HEK293 (cell line): Measurements from ENCODE around the gene GALC.

Experiments
- CTCF ChIA-PET: fragments of 350-600 bp; formaldehyde crosslinking; extraction: SDS; loops from one replicate; lab custom pipeline; 2021; ENCODE audit warnings: antibody characterized with exemption; lab: Yijun Ruan, JAX
- POLR2A ChIA-PET: fragments of 300-600 bp; formaldehyde crosslinking; extraction: SDS; loops from one replicate; lab custom pipeline; 2020; ENCODE audit warnings: antibody characterized with exemption, inconsistent platforms; lab: Yijun Ruan, JAX
- H3K27ac ChIP-seq: fragments of 200-500 bp; sonication (Bioruptor generic); 2 replicates; pipeline ENCODE4 v1.5.1; 2014; ENCODE audit warnings: low read depth, low read length, control low read depth, inconsistent platforms; ENCODE audit errors: extremely low read depth
- H3K36me3 ChIP-seq, 2 experiments: fragments of 200-500 bp in 1 of 2; sonication (Bioruptor generic) in 1 of 2; 1 replicate in 1 of 2; 2 replicates in 1 of 2; pipeline ENCODE4 v1.5.1; 2014 to 2017; ENCODE audit warnings: inconsistent platforms in 2 of 2, low read length in 2 of 2; ENCODE audit not compliant: control insufficient read depth in 2 of 2, insufficient read depth in 1 of 2
- H3K4me1 ChIP-seq: fragments of 200-500 bp; sonication (Bioruptor generic); 2 replicates; pipeline ENCODE4 v1.5.1; 2014; ENCODE audit warnings: mild to moderate bottlenecking, low read length, inconsistent platforms; ENCODE audit not compliant: control insufficient read depth, insufficient read depth
- H3K4me3 ChIP-seq: 2 replicates; pipeline ENCODE4 v1.5.1; 2011; ENCODE audit warnings: low read depth, mild to moderate bottlenecking, control low read depth, low read length, moderate library complexity
- H3K9me3 ChIP-seq: fragments of 200-500 bp; sonication (Bioruptor generic); 2 replicates; pipeline ENCODE4 v1.5.1; 2014; ENCODE audit warnings: low read depth, low read length, inconsistent platforms; ENCODE audit not compliant: control insufficient read depth, insufficient read depth
- BCL11B ChIP-seq: fragments of 450-650 bp; formaldehyde crosslinking; IDR thresholded peaks from 2 replicates; pipeline ENCODE4 v1.5.1; 2016; ENCODE audit warnings: low read depth, missing biosample characterization, missing genetic modification characterization
- ELK4 ChIP-seq: IDR thresholded peaks from 2 replicates; pipeline ENCODE4 v1.6.1; 2011; ENCODE audit warnings: mild to moderate bottlenecking, low read depth, low read length, borderline replicate concordance
- GFI1B ChIP-seq: fragments of 450-650 bp; formaldehyde crosslinking; IDR thresholded peaks from 2 replicates; pipeline ENCODE4 v1.5.1; 2016; ENCODE audit warnings: missing biosample characterization, missing genetic modification characterization
- GLIS2 ChIP-seq: fragments of 450-650 bp; formaldehyde crosslinking; IDR thresholded peaks from 2 replicates; pipeline ENCODE4 v1.5.1; 2016; ENCODE audit warnings: missing biosample characterization, missing genetic modification characterization
- HOXA7 ChIP-seq: sonication (generic); formaldehyde crosslinking; IDR thresholded peaks from 2 replicates; pipeline ENCODE4 v1.8.1; 2022; ENCODE audit warnings: missing genetic modification reagents, borderline replicate concordance
- HOXC10 ChIP-seq: sonication (generic); formaldehyde crosslinking; IDR thresholded peaks from 2 replicates; pipeline ENCODE4 v1.8.1; 2023; ENCODE audit warnings: mild to moderate bottlenecking, missing genetic modification reagents
- PRDM10 ChIP-seq: fragments of 450-650 bp; formaldehyde crosslinking; IDR thresholded peaks from 2 replicates; pipeline ENCODE4 v1.5.1; 2016; ENCODE audit warnings: missing biosample characterization, missing genetic modification characterization
- SCRT1 ChIP-seq: fragments of 450-650 bp; formaldehyde crosslinking; IDR thresholded peaks from 2 replicates; pipeline ENCODE4 v1.5.1; 2016; ENCODE audit warnings: missing biosample characterization, missing genetic modification characterization, borderline replicate concordance
- SP2 ChIP-seq: fragments of 450-650 bp; formaldehyde crosslinking; IDR thresholded peaks from 2 replicates; pipeline ENCODE4 v1.5.1; 2016; ENCODE audit warnings: missing biosample characterization, missing genetic modification characterization
- ZBTB17 ChIP-seq: fragments of 450-650 bp; formaldehyde crosslinking; IDR thresholded peaks from 2 replicates; pipeline ENCODE4 v1.5.1; 2016; ENCODE audit warnings: missing biosample characterization, missing genetic modification characterization
- ZBTB7A ChIP-seq: fragments of 450-650 bp; formaldehyde crosslinking; IDR thresholded peaks from 2 replicates; pipeline ENCODE4 v1.5.1; 2016; ENCODE audit warnings: low read depth, missing biosample characterization, missing genetic modification characterization
- ZNF157 ChIP-seq: fragments of 450-650 bp; formaldehyde crosslinking; IDR thresholded peaks from 2 replicates; pipeline ENCODE4 v1.5.1; 2016; ENCODE audit warnings: missing biosample characterization, missing genetic modification characterization
- ZNF214 ChIP-seq: fragments of 450-650 bp; formaldehyde crosslinking; IDR thresholded peaks from 2 replicates; pipeline ENCODE4 v1.5.1; 2017; ENCODE audit warnings: missing biosample characterization, mild to moderate bottlenecking, missing genetic modification characterization, borderline replicate concordance
- ZNF26 ChIP-seq: fragments of 450-650 bp; formaldehyde crosslinking; IDR thresholded peaks from 2 replicates; pipeline ENCODE4 v1.5.1; 2016; ENCODE audit warnings: missing biosample characterization, missing genetic modification characterization
- ZNF366 ChIP-seq: fragments of 450-650 bp; formaldehyde crosslinking; conservative IDR thresholded peaks from 2 replicates; pipeline ENCODE4 v1.5.1; 2016; ENCODE audit warnings: missing biosample characterization, missing genetic modification characterization
- ZNF449 ChIP-seq: fragments of 450-650 bp; formaldehyde crosslinking; IDR thresholded peaks from 2 replicates; pipeline ENCODE4 v1.5.1; 2017; ENCODE audit warnings: missing biosample characterization, mild to moderate bottlenecking, missing genetic modification characterization, moderate library complexity
- ZNF514 ChIP-seq: fragments of 450-650 bp; formaldehyde crosslinking; IDR thresholded peaks from 2 replicates; pipeline ENCODE4 v1.5.1; 2016; ENCODE audit warnings: missing biosample characterization, missing genetic modification characterization
- ZNF518A ChIP-seq: fragments of 450-650 bp; formaldehyde crosslinking; conservative IDR thresholded peaks from 2 replicates; pipeline ENCODE4 v1.5.1; 2016; ENCODE audit warnings: low read depth, missing biosample characterization, missing genetic modification characterization
- ZNF561 ChIP-seq: fragments of 450-650 bp; IDR thresholded peaks from 2 replicates; pipeline ENCODE4 v1.5.1; 2018; ENCODE audit warnings: missing biosample characterization, missing genetic modification characterization, borderline replicate concordance
- ZNF629 ChIP-seq: fragments of 450-650 bp; formaldehyde crosslinking; IDR thresholded peaks from 2 replicates; pipeline ENCODE4 v1.5.1; 2017; ENCODE audit warnings: missing biosample characterization, missing genetic modification characterization
- ZNF654 ChIP-seq: fragments of 450-650 bp; formaldehyde crosslinking; IDR thresholded peaks from 2 replicates; pipeline ENCODE4 v1.5.1; 2016; ENCODE audit warnings: low read depth, missing biosample characterization, missing genetic modification characterization
- ZNF791 ChIP-seq: fragments of 450-650 bp; formaldehyde crosslinking; IDR thresholded peaks from 2 replicates; pipeline ENCODE4 v1.5.1; 2016; ENCODE audit warnings: missing biosample characterization, missing genetic modification characterization

The GALC gene

GRCh38 chr14:87990682-87991081, 2.3 kb downstream of the GALC start:
- H3K27ac ChIP-seq: no peak overlapping the region
- H3K4me3 ChIP-seq: no peak overlapping the region
- ChIA-PET POLR2A (no interaction called here), CTCF (no interaction called here)
- H3K4me1 ChIP-seq: no peaks in the 10 kb centered on the region
- TF ChIP-seq ZNF26 (tag by site-specific recombination) (no peak), ZNF561 (tag by site-specific recombination) (no peak), ZBTB7A (tag by site-specific recombination) (no peak), BCL11B (no peak)
- H3K9me3 ChIP-seq: no peaks in the 10 kb centered on the region
- no peaks in the 10 kb centered on the region for H3K36me3 ChIP-seq

- H3K9me3 ChIP-seq: no peaks in the 10 kb centered on the region
- ChIA-PET CTCF (no interaction called here), POLR2A (no interaction called here)
- H3K27ac ChIP-seq: no peak overlapping the region
- no peaks in the 10 kb centered on the region for H3K36me3 ChIP-seq
- H3K4me1 ChIP-seq: no peaks in the 10 kb centered on the region
- TF ChIP-seq ZNF214 (no peak), ZNF791 (tag by site-specific recombination) (no peak), SP2 (tag by site-specific recombination) (no peak), ZNF518A (tag by site-specific recombination) (no peak), ZNF449 (tag by site-specific recombination) (no peak), ZNF157 (tag by site-specific recombination) (no peak), PRDM10 (tag by site-specific recombination) (no peak), SCRT1 (tag by site-specific recombination) (no peak), ZNF366 (tag by site-specific recombination) (no peak), GLIS2 (no peak), HOXC10 (CRISPR knock-in tag) (no peak), GFI1B (tag by site-specific recombination) (no peak), ZNF629 (tag by site-specific recombination) (no peak), ZNF654 (no peak), HOXA7 (CRISPR knock-in tag) (no peak), ELK4 (no peak), ZNF514 (tag by site-specific recombination) (no peak), ZBTB17 (tag by site-specific recombination) (no peak)
- TF ChIP-seq, all 188 proteins: peak for 0
- no peak overlapping the region for H3K4me3 ChIP-seq
Measured at GRCh38 chr14:87989956-87990299, 3.1 kb downstream of the GALC start.
